Vagina (tissue), 2 donors: ENCODE results near the gene SLC1A2. TPM values are rescaled to one million over a fixed set of nuclear protein-coding genes. Genes with fewer than 3 reads are reported as not detected.

ENCODE experiments used
- DNase-seq, 2 donors: peaks; one replicate each; pipeline ENCODE4 v3.0.0-alpha.2; 2017; ENCODE audit errors: extremely low spot score in 2 of 2
- H3K27ac ChIP-seq: fragments of 200-600 bp; sonication (generic); one replicate; pipeline ENCODE4 v1.5.1; 2019
- H3K27me3 ChIP-seq: fragments of 200-600 bp; sonication (generic); one replicate; pipeline ENCODE4 v1.5.1; 2019
- H3K36me3 ChIP-seq, 2 donors: fragments of 200-600 bp; sonication (generic); one replicate each; pipeline ENCODE4 v1.5.1; 2017 to 2019
- H3K4me1 ChIP-seq: fragments of 200-600 bp; sonication (generic); one replicate; pipeline ENCODE4 v1.5.1; 2019
- H3K4me3 ChIP-seq, 2 donors: fragments of 200-600 bp; sonication (generic); 1 replicate in 1 of 2; 2 replicates in 1 of 2; pipeline ENCODE4 v1.5.1; 2016 to 2019
- H3K9me3 ChIP-seq: fragments of 200-600 bp; sonication (generic); one replicate; pipeline ENCODE4 v1.5.1; 2019
- CTCF ChIP-seq, 3 experiments: fragments of 450-650 bp in 2 of 3; fragments of 200-600 bp in 1 of 3; sonication (generic) in 1 of 3; IDR thresholded peaks; one replicate each; pipeline ENCODE4 v1.5.1; 2017 to 2019; ENCODE audit warnings: antibody characterized with exemption in 3 of 3, mild to moderate bottlenecking in 2 of 3, moderate library complexity in 2 of 3
- POLR2A ChIP-seq, 2 donors: fragments of 450-650 bp; IDR thresholded peaks; one replicate each; pipeline ENCODE4 v1.6.1; 2017; ENCODE audit warnings: antibody characterized with exemption in 2 of 2, mild to moderate bottlenecking in 2 of 2, moderate library complexity in 2 of 2
- POLR2AphosphoS5 ChIP-seq, 2 donors: sonication (generic); formaldehyde crosslinking; IDR thresholded peaks; one replicate each; pipeline ENCODE4 v1.9.0; 2017; ENCODE audit warnings: antibody characterized with exemption in 2 of 2, mild to moderate bottlenecking in 2 of 2, low read depth in 1 of 2; ENCODE audit not compliant: insufficient read depth in 1 of 2
- intact Hi-C: fragments of 100-400 bp; cut with DNase I; formaldehyde crosslinking; loops from one replicate; pipeline ENCODE4 v1.15.1; 2023
- total RNA-seq: library from RNA; depleted of rRNA; stranded (reverse); fragments of >200 nt; gene quantifications from one replicate; pipeline ENCODE4 v1.2.3, GENCODE V29; 2016

Gene SLC1A2
- total RNA-seq, 1 donor from 2014 or later: 4.7 TPM

GRCh38 chr11:35318309-35318708 lies 101.0 kb downstream of the SLC1A2 start:
- no peak for TF ChIP-seq POLR2AphosphoS5 (IDR thresholded peaks at IDR 0.05; ENCODE audit: insufficient read depth in 1 of 2, low read depth in 1 of 2)
- TF ChIP-seq POLR2A (IDR thresholded peaks at IDR 0.05): no peak
- TF ChIP-seq CTCF (IDR thresholded peaks at IDR 0.05): no peak
- Histone ChIP-seq H3K9me3 (no peaks in the 10 kb centered on the region), H3K4me1 (peaks cover 17% of the 10 kb centered on the region), H3K4me3 (no peak overlapping the region), H3K27ac (peak overlapping the region; percentile 30), H3K36me3 (no peaks in the 10 kb centered on the region), H3K27me3 (no peaks in the 10 kb centered on the region)
- DNase-seq: no peak
- intact Hi-C loops: no loop called here

- no peaks in the 10 kb centered on the region for H3K9me3 ChIP-seq
- H3K4me1 ChIP-seq: peaks cover 8% of the 10 kb centered on the region
- H3K4me3 ChIP-seq: no peak overlapping the region
- H3K27me3 ChIP-seq: no peaks in the 10 kb centered on the region
- no peaks in the 10 kb centered on the region for H3K36me3 ChIP-seq
- no peak for TF ChIP-seq CTCF (IDR thresholded peaks at IDR 0.05)
- no peak for TF ChIP-seq POLR2A (IDR thresholded peaks at IDR 0.05)
- TF ChIP-seq POLR2AphosphoS5 (IDR thresholded peaks at IDR 0.05; ENCODE audit: insufficient read depth in 1 of 2, low read depth in 1 of 2): no peak
- H3K27ac ChIP-seq: no peak overlapping the region
- no peak for DNase-seq
- intact Hi-C loops: no loop called here
These were observed 102.1 kb downstream of the SLC1A2 start for GRCh38 chr11:35317253-35317652.

- intact Hi-C loops: no loop called here
- Histone ChIP-seq H3K27ac (no peak overlapping the region), H3K4me1 (no peaks in the 10 kb centered on the region), H3K27me3 (no peaks in the 10 kb centered on the region), H3K9me3 (no peaks in the 10 kb centered on the region), H3K36me3 (no peaks in the 10 kb centered on the region), H3K4me3 (no peak overlapping the region)
- no peak for DNase-seq
- TF ChIP-seq POLR2AphosphoS5 (IDR thresholded peaks at IDR 0.05; ENCODE audit: insufficient read depth in 1 of 2, low read depth in 1 of 2) (no peak), POLR2A (IDR thresholded peaks at IDR 0.05) (no peak), CTCF (IDR thresholded peaks at IDR 0.05) (no peak)
These were observed 103.2 kb downstream of the SLC1A2 start for GRCh38 chr11:35316161-35316560.

- Histone ChIP-seq H3K27me3 (no peaks in the 10 kb centered on the region), H3K9me3 (no peaks in the 10 kb centered on the region), H3K4me3 (no peak overlapping the region), H3K27ac (no peak overlapping the region), H3K4me1 (no peaks in the 10 kb centered on the region), H3K36me3 (no peaks in the 10 kb centered on the region)
- intact Hi-C loops: no loop called here
- DNase-seq: no peak
- TF ChIP-seq POLR2AphosphoS5 (IDR thresholded peaks at IDR 0.05; ENCODE audit: insufficient read depth in 1 of 2, low read depth in 1 of 2) (no peak), CTCF (IDR thresholded peaks at IDR 0.05) (no peak), POLR2A (IDR thresholded peaks at IDR 0.05) (no peak)
These were observed 105.6 kb downstream of the SLC1A2 start for GRCh38 chr11:35313760-35314153.

- no peak overlapping the region for H3K27ac ChIP-seq
- intact Hi-C loops: no loop called here
- TF ChIP-seq POLR2A (IDR thresholded peaks at IDR 0.05) (no peak), POLR2AphosphoS5 (IDR thresholded peaks at IDR 0.05; ENCODE audit: insufficient read depth in 1 of 2, low read depth in 1 of 2) (no peak), CTCF (IDR thresholded peaks at IDR 0.05) (no peak)
- no peaks in the 10 kb centered on the region for H3K9me3 ChIP-seq
- H3K4me1 ChIP-seq: no peaks in the 10 kb centered on the region
- no peaks in the 10 kb centered on the region for H3K36me3 ChIP-seq
- H3K4me3 ChIP-seq: no peak overlapping the region
- H3K27me3 ChIP-seq: no peaks in the 10 kb centered on the region
- no peak for DNase-seq
These were observed 106.1 kb downstream of the SLC1A2 start for GRCh38 chr11:35313066-35313759.
